COLO668 (cell line): ENCODE results near the gene SYNE1.
"Not testable (repeated sequence)": the region's sequence is repeated elsewhere in the genome, so short reads cannot be mapped to it uniquely, and the experiment has no call there.

Source experiments
- DNase-seq: peaks from one replicate; lab custom pipeline; 2025; ENCODE audit not compliant: unreplicated experiment; lab: John Stamatoyannopoulos, UW

Gene SYNE1

DNA sequence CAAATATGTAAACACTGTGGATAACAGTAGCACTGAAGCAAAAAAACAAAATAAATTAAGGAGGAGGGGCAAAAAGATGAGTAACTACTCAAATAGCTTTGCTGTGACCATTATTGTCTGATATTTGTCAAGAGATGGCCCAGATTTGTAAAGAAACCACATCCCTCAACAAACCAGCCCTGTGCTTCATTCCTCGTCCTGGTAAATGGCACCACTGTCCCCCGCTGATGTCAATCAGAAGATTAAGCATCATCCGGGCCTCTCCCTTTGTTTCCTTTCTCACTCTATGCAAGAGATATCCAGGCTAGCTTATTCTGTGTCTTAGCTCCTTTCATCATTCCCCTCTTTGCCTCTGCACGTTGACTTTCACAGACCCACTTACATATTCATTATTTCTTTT, 259.0 kb downstream of the SYNE1 start:
- DNase-seq, result no peak

GRCh38 chr6:152375197-152375596, 262.0 kb downstream of the SYNE1 start:
- DNase-seq, result no peak

DNA sequence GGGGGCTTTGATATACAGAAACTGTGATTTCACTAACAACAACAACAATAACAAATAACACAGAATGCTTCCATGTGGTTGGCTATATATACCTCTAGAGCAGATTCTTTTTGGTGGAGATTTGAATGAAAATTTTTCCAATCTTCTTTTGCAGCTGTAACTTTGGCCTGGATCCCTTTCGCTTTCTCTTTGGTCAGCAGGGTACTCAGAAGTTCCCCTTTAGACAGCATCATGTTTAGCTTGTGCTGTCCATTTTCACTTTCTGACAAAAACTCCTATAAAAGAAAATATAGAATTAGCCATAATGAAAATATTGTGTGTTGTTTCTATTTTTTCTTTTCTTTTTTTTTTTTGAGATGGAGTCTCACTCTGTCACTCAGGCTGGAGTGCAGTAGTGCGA, 264.2 kb downstream of the SYNE1 start:
- DNase-seq, result no peak

DNA sequence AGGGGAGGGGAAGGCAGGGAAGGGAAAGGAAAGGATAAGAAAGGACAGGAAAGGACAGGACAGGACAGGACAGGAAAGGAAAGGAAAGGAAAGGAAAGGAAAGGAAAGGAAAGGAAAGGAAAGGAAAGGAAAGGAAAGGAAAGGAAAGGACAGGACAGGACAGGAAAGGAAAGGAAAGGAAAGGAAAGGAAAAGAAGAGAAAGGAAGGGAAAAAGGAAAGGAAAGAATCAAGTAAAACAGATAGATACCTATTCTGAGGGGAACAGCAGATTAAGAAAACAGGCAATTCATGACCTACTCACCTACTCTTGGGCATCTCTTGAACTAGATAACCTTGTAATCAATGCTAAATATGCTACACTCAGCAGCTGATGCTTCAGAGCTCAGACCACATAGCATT, 265.4 kb downstream of the SYNE1 start:
- no peak for DNase-seq

DNA sequence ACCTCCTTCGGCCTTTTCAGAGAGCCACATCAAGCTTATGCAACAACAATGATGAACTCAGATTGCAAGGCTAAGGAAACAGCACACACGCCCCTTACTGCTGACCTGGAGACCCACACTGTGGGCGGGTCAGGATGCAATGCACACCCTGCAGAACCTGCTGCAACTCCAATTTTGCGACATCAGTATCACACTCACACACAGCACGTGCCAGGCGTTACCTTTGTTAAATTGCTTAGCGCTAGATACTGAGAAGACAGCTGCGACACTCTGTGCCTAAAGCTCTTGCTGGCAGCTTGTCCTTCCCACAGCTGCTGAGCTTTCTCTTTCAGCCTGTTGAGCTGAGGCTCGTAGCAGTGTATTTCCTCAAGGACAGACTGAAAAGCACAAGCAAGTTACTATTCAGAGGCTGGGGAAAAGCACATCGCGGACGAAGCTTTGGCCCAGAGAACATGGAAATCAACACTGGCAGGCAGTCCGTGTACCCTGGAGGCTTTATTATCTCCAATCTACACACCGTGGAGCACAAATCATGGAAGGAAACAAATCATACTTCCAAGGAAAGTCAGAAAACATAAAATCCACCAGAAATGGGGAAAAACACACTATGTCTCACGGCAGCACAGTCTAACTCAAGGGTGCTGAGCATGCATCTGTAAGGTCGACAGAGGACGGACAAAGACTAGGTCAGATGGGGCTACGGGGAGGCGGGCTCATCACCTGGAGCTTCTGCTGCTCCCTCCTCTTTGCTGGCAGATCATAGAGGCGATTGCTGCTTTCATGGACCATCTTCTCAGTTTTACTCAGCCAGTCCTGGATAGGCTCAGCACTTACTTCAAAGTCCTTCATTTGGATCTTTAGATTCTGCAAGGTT, 268.2 kb downstream of the SYNE1 start:
- DNase-seq, result no peak

GRCh38 chr6:152364866-152365265, 272.3 kb downstream of the SYNE1 start:
- no peak for DNase-seq

DNA sequence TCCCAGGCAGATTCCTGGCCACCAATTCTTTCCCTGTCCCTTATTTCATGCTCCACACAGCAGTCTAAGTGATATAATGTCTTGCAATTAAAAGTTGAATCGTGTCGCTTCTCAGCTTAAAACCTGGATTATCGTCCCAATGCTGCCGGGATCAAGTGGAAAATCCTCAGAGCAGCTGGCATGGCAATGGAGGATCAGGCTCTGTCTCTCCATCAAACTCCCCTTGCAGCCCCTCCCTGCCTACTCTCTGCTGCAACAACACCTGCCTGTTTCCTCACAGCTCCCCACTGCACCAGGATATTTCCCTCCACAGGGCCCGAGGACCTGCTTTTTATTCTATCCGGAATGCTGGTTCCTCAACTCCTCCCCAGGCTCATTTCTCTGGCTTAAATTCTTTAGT, 277.1 kb downstream of the SYNE1 start:
- no peak for DNase-seq

DNA sequence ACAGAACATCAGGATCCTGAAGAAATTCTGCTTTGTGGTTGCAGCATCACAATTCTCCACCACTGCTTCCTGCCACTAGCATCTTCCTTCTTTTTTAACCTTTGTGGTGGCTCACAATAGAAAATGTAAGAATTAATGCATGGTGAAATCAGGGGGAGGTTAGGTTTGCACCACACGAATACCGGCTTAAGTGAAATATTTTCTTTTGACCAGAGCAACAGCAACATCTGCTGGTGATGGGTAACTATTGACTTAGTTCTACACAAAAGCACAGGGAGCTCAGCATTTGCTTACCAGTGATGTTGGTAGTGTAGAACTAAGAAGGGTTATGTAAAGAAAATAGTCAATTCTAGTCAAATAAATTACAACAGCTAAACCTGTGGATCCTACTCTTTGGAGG, 280.5 kb downstream of the SYNE1 start:
- DNase-seq, result peak; percentile 11

DNA sequence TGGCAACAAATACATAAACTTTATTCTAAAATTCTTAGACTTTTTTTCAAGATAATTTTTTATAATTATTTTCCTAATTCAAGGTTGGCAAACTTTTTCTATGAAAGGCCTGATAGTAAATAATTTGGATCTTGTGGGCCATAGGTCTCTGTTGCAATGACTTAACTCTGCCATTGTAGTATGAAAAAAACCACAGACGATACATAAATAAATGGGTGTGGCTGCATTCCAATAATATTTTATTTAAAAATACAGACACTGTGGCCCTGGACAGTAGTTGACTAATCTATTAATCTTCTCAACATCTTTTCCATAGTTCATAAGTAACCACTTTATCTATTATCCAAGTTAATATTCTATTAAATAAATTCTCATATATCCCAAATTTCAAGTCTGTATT, 281.1 kb downstream of the SYNE1 start:
- no peak for DNase-seq

- no peak for DNase-seq
These were observed 282.0 kb downstream of the SYNE1 start for GRCh38 chr6:152355166-152355565.

- no peak for DNase-seq
These were observed 283.7 kb downstream of the SYNE1 start for GRCh38 chr6:152353440-152353839.

DNA sequence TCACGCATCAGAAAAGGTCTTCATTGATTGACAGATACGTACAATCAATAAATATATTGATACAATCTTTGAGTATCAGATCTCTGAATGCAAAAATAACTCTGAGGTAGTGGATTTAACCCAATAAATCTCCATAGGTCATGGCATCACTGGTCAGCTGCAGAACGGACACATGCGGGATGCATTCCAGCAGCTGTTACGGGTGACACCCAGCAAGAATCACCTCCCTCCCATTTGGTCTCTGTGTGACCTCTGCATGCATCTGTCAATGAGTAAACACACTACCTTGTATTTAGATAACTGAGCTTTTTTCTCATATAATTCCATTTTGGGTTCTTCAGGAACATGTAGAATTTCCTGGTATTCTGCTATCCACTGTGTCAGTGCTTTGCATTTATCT, 285.4 kb downstream of the SYNE1 start:
- no peak for DNase-seq

- DNase-seq, result no peak
These were observed 286.1 kb downstream of the SYNE1 start for GRCh38 chr6:152351110-152351509.

GRCh38 chr6:152348116-152348515, 289.0 kb downstream of the SYNE1 start:
- DNase-seq, result no peak

GRCh38 chr6:152343735-152344360, 293.3 kb downstream of the SYNE1 start:
- DNase-seq, result no peak

- no peak for DNase-seq
These were observed 295.6 kb downstream of the SYNE1 start for GRCh38 chr6:152341596-152341995.

DNA sequence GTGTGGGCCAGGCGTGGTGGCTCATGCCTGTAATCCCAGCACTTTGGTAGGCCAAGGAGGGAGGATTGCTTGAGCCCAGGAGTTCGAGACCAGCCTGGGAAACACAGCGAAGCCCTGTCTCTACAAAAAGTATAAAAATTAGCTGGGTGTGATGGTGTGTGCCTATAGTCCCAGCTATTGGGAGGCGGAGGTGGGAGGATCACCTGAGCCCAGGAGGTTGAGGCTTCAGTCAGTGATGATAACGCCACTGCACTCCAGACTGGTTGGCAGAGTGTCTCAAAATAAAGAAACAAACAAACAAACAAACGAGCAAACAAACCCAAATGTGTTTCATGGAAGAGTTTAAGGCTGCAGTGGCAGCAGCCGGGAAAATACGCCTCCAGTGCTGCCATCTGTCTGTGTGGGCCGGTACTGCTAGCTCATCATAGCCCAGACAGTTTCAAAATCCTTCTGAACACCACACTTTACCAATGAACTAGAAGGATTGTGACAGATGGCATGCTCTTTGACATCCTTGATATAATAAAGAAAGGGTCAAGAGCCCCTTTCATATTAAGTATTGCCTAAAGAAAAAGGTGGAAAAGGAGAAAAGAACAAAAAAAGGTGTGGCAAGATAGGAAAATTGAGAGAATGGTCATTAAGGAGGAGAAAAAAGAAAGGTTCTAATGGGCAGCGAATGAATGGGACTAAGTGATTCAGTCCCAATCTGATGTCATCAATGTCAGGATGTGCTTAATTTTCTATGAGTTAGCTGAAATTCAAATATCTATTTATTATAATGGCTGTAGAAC, 298.6 kb downstream of the SYNE1 start:
- DNase-seq, result peak; percentile 18

GRCh38 chr6:152334555-152334954, 302.6 kb downstream of the SYNE1 start:
- no peak for DNase-seq

- DNase-seq, result no peak
These were observed 306.2 kb downstream of the SYNE1 start for GRCh38 chr6:152330961-152331360.

- no peak for DNase-seq
These were observed 307.3 kb downstream of the SYNE1 start for GRCh38 chr6:152329638-152330448.

- DNase-seq, result not testable (repeated sequence)
These were observed 309.0 kb downstream of the SYNE1 start for GRCh38 chr6:152328200-152328599.
